ENCODE data around the gene HOXA1. TPM values are rescaled to one million over a fixed set of nuclear protein-coding genes. Genes with fewer than 3 reads are reported as not detected.

HOXA1 gene
- total RNA-seq, 1 experiment from 2014 or later = 1.4 TPM

DNA sequence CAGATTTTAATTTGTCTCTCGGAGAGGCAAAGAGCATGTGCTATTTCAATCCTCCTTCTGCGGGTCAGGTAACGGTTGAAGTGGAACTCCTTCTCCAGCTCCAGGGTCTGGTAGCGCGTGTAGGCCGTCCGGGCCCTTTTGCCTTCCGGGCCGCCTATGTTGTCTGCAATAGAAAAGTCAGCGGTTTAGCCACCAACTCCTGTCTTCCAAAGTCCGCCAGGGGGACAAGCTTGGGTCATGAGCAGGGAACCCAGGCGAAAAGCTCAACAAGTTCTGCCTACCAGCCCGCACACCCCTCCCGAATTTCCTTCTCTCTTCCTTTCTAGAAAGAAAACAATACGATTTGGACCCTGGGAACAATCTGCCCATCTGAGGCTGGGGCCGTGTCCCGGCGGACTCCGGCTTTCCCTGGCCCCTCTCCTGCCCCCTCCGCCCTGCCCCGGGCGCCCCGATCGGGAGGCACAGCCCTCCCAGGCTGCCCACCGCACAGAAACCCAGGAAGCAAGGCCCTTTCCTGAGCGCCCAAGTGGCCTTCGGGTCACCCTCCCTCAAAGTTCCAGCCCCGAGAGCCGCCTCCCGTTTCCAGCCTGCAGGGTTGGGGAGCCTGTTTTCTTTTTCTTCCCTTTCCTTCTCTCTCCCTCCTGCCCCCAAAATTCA, 46.3 kb upstream of the HOXA1 start:
- H3K27ac ChIP-seq (ENCODE audit: low read length) = no peak overlapping the region
- ATAC-seq (no peak), DNase-seq (no peak)
- BruUV-seq (replicated peaks) = no TSS peak
- TF ChIP-seq, protein P1, sequence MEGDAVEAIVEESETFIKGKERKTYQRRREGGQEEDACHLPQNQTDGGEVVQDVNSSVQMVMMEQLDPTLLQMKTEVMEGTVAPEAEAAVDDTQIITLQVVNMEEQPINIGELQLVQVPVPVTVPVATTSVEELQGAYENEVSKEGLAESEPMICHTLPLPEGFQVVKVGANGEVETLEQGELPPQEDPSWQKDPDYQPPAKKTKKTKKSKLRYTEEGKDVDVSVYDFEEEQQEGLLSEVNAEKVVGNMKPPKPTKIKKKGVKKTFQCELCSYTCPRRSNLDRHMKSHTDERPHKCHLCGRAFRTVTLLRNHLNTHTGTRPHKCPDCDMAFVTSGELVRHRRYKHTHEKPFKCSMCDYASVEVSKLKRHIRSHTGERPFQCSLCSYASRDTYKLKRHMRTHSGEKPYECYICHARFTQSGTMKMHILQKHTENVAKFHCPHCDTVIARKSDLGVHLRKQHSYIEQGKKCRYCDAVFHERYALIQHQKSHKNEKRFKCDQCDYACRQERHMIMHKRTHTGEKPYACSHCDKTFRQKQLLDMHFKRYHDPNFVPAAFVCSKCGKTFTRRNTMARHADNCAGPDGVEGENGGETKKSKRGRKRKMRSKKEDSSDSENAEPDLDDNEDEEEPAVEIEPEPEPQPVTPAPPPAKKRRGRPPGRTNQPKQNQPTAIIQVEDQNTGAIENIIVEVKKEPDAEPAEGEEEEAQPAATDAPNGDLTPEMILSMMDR (conservative IDR thresholded peaks at IDR 0.05; ENCODE audit: low read depth, low read length) = no peak
- TF ChIP-seq EZH2phosphoT487 (IDR thresholded peaks at IDR 0.05; ENCODE audit: borderline replicate concordance, low read length) = no peak
- no peak for TF ChIP-seq EZH2 (IDR thresholded peaks at IDR 0.05; ENCODE audit: low read length, unreplicated experiment)
- no peaks in the 10 kb centered on the region for H4K20me1 ChIP-seq (ENCODE audit: low read length)
- no peak overlapping the region for H3K4me2 ChIP-seq (ENCODE audit: low read length)
- CTCF ChIA-PET = no interaction called here
- no peaks in the 10 kb centered on the region for H3F3A ChIP-seq (ENCODE audit: low read length, unreplicated experiment)
- intact Hi-C loops (cut with micrococcal nuclease) = no loop called here
- POLR2A ChIA-PET (ENCODE audit: unreplicated experiment) = no interaction called here
- no peak overlapping the region for H3K9ac ChIP-seq (ENCODE audit: low read length)
- peaks cover 3% of the 10 kb centered on the region; the same call in 1 of the 2 replicates for H3K4me1 ChIP-seq (ENCODE audit: insufficient read depth, low read length)
- no peaks in the 10 kb centered on the region for H3K9me3 ChIP-seq (ENCODE audit: low read length)
- no peak overlapping the region for H3K4me3 ChIP-seq (ENCODE audit: low read length)
- peaks cover 13% of the 10 kb centered on the region; the same call in 1 of the 2 replicates for H3K36me3 ChIP-seq (ENCODE audit: low read depth, low read length)
- no peak overlapping the region for H2AFZ ChIP-seq (ENCODE audit: low read length)
- H3K79me2 ChIP-seq (ENCODE audit: low read length) = peaks cover 12% of the 10 kb centered on the region
- H3K27me3 ChIP-seq (ENCODE audit: low read length) = no peaks in the 10 kb centered on the region
- no peaks in the 10 kb centered on the region for H3K9me2 ChIP-seq (replicated peaks; ENCODE audit: low read length)

DNA sequence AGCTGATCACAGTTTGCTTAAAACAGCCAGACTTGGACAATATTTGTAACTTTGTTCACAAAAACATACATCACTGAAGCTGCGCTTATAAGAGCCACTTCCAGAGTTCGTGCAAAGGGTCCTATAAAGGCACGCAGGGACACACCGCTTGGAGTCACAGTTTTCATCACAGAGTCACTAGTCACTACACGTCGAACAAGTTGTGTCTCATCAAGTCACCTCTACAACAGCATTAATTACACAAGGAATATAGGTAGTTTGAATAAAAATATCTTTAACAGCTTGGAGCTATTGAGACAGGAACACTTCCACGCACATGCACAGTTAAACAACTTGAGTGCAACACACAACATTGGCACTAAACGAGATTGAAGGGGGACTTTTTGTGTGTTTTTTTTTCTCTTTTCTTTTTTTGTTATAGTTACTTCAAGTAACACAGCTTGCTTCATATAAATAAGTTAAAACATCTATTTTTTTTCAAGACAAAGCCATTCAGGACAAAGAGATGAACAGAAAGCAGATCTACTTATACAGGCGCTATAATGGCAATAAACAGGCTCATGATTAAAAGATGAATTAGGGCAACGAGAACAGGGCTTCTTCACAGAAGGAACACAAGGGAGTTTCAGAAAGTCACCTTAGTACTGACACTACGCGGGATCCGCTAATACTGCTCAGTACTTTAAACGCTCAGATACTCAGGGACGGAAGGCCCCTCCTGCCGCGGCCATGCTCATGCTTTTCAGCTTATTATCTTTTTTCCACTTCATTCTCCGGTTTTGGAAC, 45.5 kb upstream of the HOXA1 start:
- ChIA-PET CTCF (interaction anchor here (0.6 kb wide), 1 partner anchor 464 kb away, joined by 3 read pairs; no protein-coding TSS in a partner anchor), POLR2A (ENCODE audit: unreplicated experiment) (no interaction called here)
- H3K9me3 ChIP-seq (ENCODE audit: low read length) = no peaks in the 10 kb centered on the region
- no peak overlapping the region for H3K4me2 ChIP-seq (ENCODE audit: low read length)
- no peak overlapping the region for H2AFZ ChIP-seq (ENCODE audit: low read length)
- peaks cover 13% of the 10 kb centered on the region; the same call in 1 of the 2 replicates for H3K36me3 ChIP-seq (ENCODE audit: low read depth, low read length)
- DNase-seq (no peak), ATAC-seq (no peak)
- H3K4me1 ChIP-seq (ENCODE audit: insufficient read depth, low read length) = peaks cover 3% of the 10 kb centered on the region; the same call in 1 of the 2 replicates
- TF ChIP-seq, protein P1 (conservative IDR thresholded peaks at IDR 0.05; ENCODE audit: low read depth, low read length) = no peak
- H3K9me2 ChIP-seq (replicated peaks; ENCODE audit: low read length) = no peaks in the 10 kb centered on the region
- H4K20me1 ChIP-seq (ENCODE audit: low read length) = no peaks in the 10 kb centered on the region
- peaks cover 5% of the 10 kb centered on the region; the same call in 1 of the 2 replicates for H3K79me2 ChIP-seq (ENCODE audit: low read length)
- no peak overlapping the region for H3K4me3 ChIP-seq (ENCODE audit: low read length)
- H3K27ac ChIP-seq (ENCODE audit: low read length) = no peak overlapping the region
- intact Hi-C loops (cut with micrococcal nuclease) = no loop called here
- H3F3A ChIP-seq (ENCODE audit: low read length, unreplicated experiment) = no peaks in the 10 kb centered on the region
- H3K27me3 ChIP-seq (ENCODE audit: low read length) = no peaks in the 10 kb centered on the region
- no TSS peak for BruUV-seq (replicated peaks)
- no peak overlapping the region for H3K9ac ChIP-seq (ENCODE audit: low read length)

Measured in PC-3 (cell line).